GM12878 (cell line): ENCODE measurements around the gene OR2G2. TPM values are rescaled to one million over a fixed set of nuclear protein-coding genes. Genes with fewer than 3 reads are reported as not detected.

Source experiments
- ATAC-seq: fragments of 200-7000 bp; cut with Tn5 transposase; 3 replicates; pipeline ENCODE4 v1.9.1; 2020; ENCODE audit warnings: mild to moderate bottlenecking, moderate library complexity
- BruUV-seq: library from RNA; stranded (reverse); fragments of 400-500 nt; replicated peaks from 2 replicates; lab custom pipeline; 2021; lab: Mats Ljungman, UMichigan
- CTCF ChIA-PET: fragments of 300-600 bp; sonication (Branson Sonifier 250); formaldehyde crosslinking; extraction: SDS; loops from one replicate; lab custom pipeline; 2021; ENCODE audit warnings: inconsistent platforms; lab: Yijun Ruan, JAX
- POLR2A ChIA-PET: fragments of 350-600 bp; formaldehyde crosslinking; extraction: SDS; loops from one replicate; lab custom pipeline; 2021; ENCODE audit warnings: inconsistent platforms; lab: Charles Lee
- RAD21 ChIA-PET: fragments of 300-600 bp; sonication (Branson Sonifier 250); formaldehyde crosslinking; loops from one replicate; lab custom pipeline; 2023; ENCODE audit warnings: antibody characterized with exemption; ENCODE audit not compliant: unreplicated experiment; lab: Charles Lee
- SMC1A ChIA-PET: fragments of 300-600 bp; sonication (Branson Sonifier 250); formaldehyde crosslinking; loops from one replicate; lab custom pipeline; 2023; ENCODE audit not compliant: unreplicated experiment, uncharacterized antibody; lab: Charles Lee
- DNase-seq: peaks from one replicate; pipeline ENCODE4 v3.0.0-alpha.2; 2011; ENCODE audit warnings: low read depth, low spot score
- FAIRE-seq: peaks from 3 replicates; lab custom pipeline; 2011; peaks lifted over from hg19 to GRCh38; lab: Jason Lieb, UNC
- H2AFZ ChIP-seq: 2 replicates; pipeline ENCODE4 v1.6.0; 2011; ENCODE audit warnings: low read depth, low read length, control low read depth; ENCODE audit not compliant: control insufficient read depth
- H3K27ac ChIP-seq: 2 replicates; pipeline ENCODE4 v1.5.1; 2011; ENCODE audit warnings: control low read depth; ENCODE audit not compliant: control insufficient read depth, insufficient read depth
- H3K27me3 ChIP-seq, 2 experiments: replicated peaks in 1 of 2; 2 replicates each; pipeline versions ENCODE4 v1.6.0 to v1.6.1; 2011; ENCODE audit warnings: low read length in 1 of 2; ENCODE audit not compliant: control insufficient read depth in 2 of 2, insufficient read depth in 2 of 2
- H3K36me3 ChIP-seq, 2 experiments: 2 replicates each; pipeline ENCODE4 v1.5.1; 2011; ENCODE audit warnings: low read length in 1 of 2; ENCODE audit not compliant: control insufficient read depth in 2 of 2, insufficient read depth in 2 of 2
- H3K4me1 ChIP-seq: 2 replicates; pipeline ENCODE4 v1.6.1; 2011; ENCODE audit warnings: mild to moderate bottlenecking, low read length, moderate library complexity, mixed read lengths; ENCODE audit not compliant: control insufficient read depth, insufficient read depth
- H3K4me2 ChIP-seq: 2 replicates; pipeline ENCODE4 v1.6.0; 2011; ENCODE audit warnings: control low read depth; ENCODE audit not compliant: control insufficient read depth, insufficient read depth
- H3K4me3 ChIP-seq: fragments of 200-600 bp; sonication (generic); 2 replicates; pipeline ENCODE4 v1.5.1; 2016
- H3K79me2 ChIP-seq: 2 replicates; pipeline ENCODE4 v1.6.0; 2011; ENCODE audit warnings: low read length; ENCODE audit not compliant: control insufficient read depth, insufficient read depth
- H3K9ac ChIP-seq: 2 replicates; pipeline ENCODE4 v1.8.0; 2011; ENCODE audit warnings: low read length, control low read depth, mixed read lengths; ENCODE audit not compliant: control insufficient read depth, insufficient read depth
- H3K9me3 ChIP-seq: replicated peaks from 3 replicates; pipeline ENCODE4 v1.5.1; 2011; ENCODE audit warnings: mild to moderate bottlenecking, low read length; ENCODE audit not compliant: control insufficient read depth, insufficient read depth
- H4K20me1 ChIP-seq: 2 replicates; pipeline ENCODE4 v1.6.0; 2011; ENCODE audit not compliant: control insufficient read depth, insufficient read depth
- BRCA1 ChIP-seq: IDR thresholded peaks from 2 replicates; pipeline ENCODE4 v1.6.1; 2011; ENCODE audit warnings: low read depth, low read length, improper control_type of control experiment
- CHD1 ChIP-seq: IDR thresholded peaks from 2 replicates; pipeline ENCODE4 v1.6.1; 2012; ENCODE audit warnings: low read depth, low read length, improper control_type of control experiment
- HDAC6 ChIP-seq: fragments of 200-600 bp; sonication (generic); IDR thresholded peaks from one replicate; pipeline ENCODE4 v1.8.0; 2017; ENCODE audit warnings: antibody characterized with exemption; ENCODE audit not compliant: unreplicated experiment
- KLF5 ChIP-seq: fragments of 450-650 bp; IDR thresholded peaks from 2 replicates; pipeline ENCODE4 v1.6.1; 2014; ENCODE audit warnings: mild to moderate bottlenecking; ENCODE audit not compliant: partially characterized antibody
- MYB ChIP-seq: fragments of 150-350 bp; IDR thresholded peaks from 2 replicates; pipeline ENCODE4 v1.6.1; 2014; ENCODE audit warnings: mild to moderate bottlenecking, low read depth, low read length, borderline replicate concordance
- RELA ChIP-seq: fragments of 450-650 bp; IDR thresholded peaks from 2 replicates; pipeline ENCODE4 v1.8.0; 2014; ENCODE audit warnings: borderline replicate concordance; ENCODE audit not compliant: partially characterized antibody
- RFX5 ChIP-seq: IDR thresholded peaks from 2 replicates; pipeline ENCODE4 v1.6.1; 2011; ENCODE audit warnings: low read depth, low read length, improper control_type of control experiment
- SMC3 ChIP-seq: IDR thresholded peaks from 2 replicates; pipeline ENCODE4 v1.6.1; 2011; ENCODE audit warnings: low read length, improper control_type of control experiment, borderline replicate concordance
- SPI1 ChIP-seq: IDR thresholded peaks from 2 replicates; pipeline ENCODE4 v1.6.1; 2011; ENCODE audit warnings: low read depth, mild to moderate bottlenecking, low read length, moderate library complexity, borderline replicate concordance; ENCODE audit not compliant: insufficient read depth
- STAT3 ChIP-seq: IDR thresholded peaks from 2 replicates; pipeline ENCODE4 v1.6.1; 2011; ENCODE audit warnings: low read depth, low read length, improper control_type of control experiment
- ZNF24 ChIP-seq: fragments of 450-650 bp; IDR thresholded peaks from 2 replicates; pipeline ENCODE4 v1.6.1; 2017; ENCODE audit warnings: antibody characterized with exemption, mild to moderate bottlenecking
- ZNF384 ChIP-seq: IDR thresholded peaks from 2 replicates; pipeline ENCODE4 v1.6.1; 2012; ENCODE audit warnings: low read depth, mild to moderate bottlenecking, low read length, improper control_type of control experiment, borderline replicate concordance
- WGBS: methylation state at CpG from one replicate; pipeline ENCODE4 v1.1.6; 2016; ENCODE audit warnings: low lambda C conversion rate; ENCODE audit not compliant: insufficient replicate concordance, insufficient coverage; ENCODE audit errors: missing lambda C conversion rate; 5-methylcytosine and 5-hydroxymethylcytosine counted together
- in situ Hi-C: fragments of 300-500 bp; cut with MboI; formaldehyde crosslinking; loops from 9 replicates; pipeline ENCODE4 v1.14.3; 2018; ENCODE audit warnings: mixed read lengths
- intact Hi-C: fragments of 100-400 bp; cut with micrococcal nuclease; formaldehyde crosslinking; loops from one replicate; pipeline ENCODE4 v1.14.2; 2022; ENCODE audit not compliant: unreplicated experiment
- polyA plus RNA-seq, 11 experiments: library from polyadenylated mRNA; depleted of rRNA in 4 of 11; unstranded in 6 of 11; stranded (reverse) in 5 of 11; fragments of >200 nt; fragmentation: Nextera tagmentation in 4 of 11; fragmentation: Illumina TruSeq in 1 of 11; extraction: Ambion mirVana in 4 of 11; extraction: Trizol in 1 of 11; gene quantifications; 1 replicate in 1 of 11; 2 replicates in 10 of 11; pipeline versions ENCODE4 v1.2.1 to v1.2.3, GENCODE V29; 2011 to 2016; ENCODE audit warnings: inconsistent platforms in 2 of 11, missing spikeins in 2 of 11, low read depth in 1 of 11
- total RNA-seq, 4 experiments: library from RNA; depleted of rRNA in 3 of 4; stranded (reverse); fragments of >200 nt in 3 of 4; fragmentation: Illumina TruSeq in 1 of 4; extraction: Trizol in 1 of 4; gene quantifications; 2 replicates each; pipeline versions ENCODE4 v1.2.1 to v1.2.3, GENCODE V29; 2013 to 2021
- TF ChIP-seq, protein P1 (sequence below): fragments of 450-650 bp; formaldehyde crosslinking; IDR thresholded peaks from 2 replicates; pipeline ENCODE4 v1.5.0; 2022; ENCODE audit warnings: mild to moderate bottlenecking, missing genetic modification characterization
- TF ChIP-seq, protein P2 (sequence below): fragments of 450-650 bp; formaldehyde crosslinking; IDR thresholded peaks from 2 replicates; pipeline ENCODE4 v1.4.0; 2022; ENCODE audit warnings: mild to moderate bottlenecking, moderate library complexity
- TF ChIP-seq, protein P3 (sequence below): IDR thresholded peaks from 2 replicates; pipeline ENCODE4 v1.6.1; 2012; ENCODE audit warnings: low read depth, low read length, improper control_type of control experiment

Gene OR2G2
- total and polyA plus RNA-seq, 10 of the 15 experiments (the other 5 are each of a cell fraction or from before 2014, with no cell fraction given): not detected

DNA sequence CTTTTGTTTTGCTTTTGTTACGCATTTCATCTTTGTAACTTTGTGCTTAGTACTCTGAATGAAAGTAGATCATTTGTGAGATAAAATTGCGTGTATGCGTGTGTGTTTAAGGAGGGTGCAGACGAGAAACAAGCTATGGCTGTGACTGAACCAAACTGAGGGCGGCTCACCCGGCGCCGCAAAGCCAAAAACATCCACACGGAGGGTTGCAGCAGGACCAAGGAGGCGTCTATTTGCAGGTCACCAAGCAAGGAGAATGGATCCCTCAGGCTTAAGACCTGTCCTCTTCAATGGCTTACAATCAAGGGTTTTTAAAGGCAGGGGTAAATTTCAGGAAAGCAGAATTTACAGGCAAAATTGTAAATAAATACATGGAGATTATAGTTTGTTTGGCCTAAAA, 26.4 kb upstream of the OR2G2 start:
- no peaks in the 10 kb centered on the region for H3K79me2 ChIP-seq
- H3K9me3 ChIP-seq: no peaks in the 10 kb centered on the region
- H2AFZ ChIP-seq: no peak overlapping the region
- no peak overlapping the region for H3K9ac ChIP-seq
- SMC1A ChIA-PET: no interaction called here
- no peak for FAIRE-seq
- intact Hi-C loops (no loop called here), in situ Hi-C loops (no loop called here)
- no peak for DNase-seq
- H3K4me1 ChIP-seq: no peaks in the 10 kb centered on the region
- H4K20me1 ChIP-seq: no peaks in the 10 kb centered on the region
- ATAC-seq: no peak
- RAD21 ChIA-PET: no interaction called here
- no TSS peak for BruUV-seq
- TF ChIP-seq KLF5 (no peak), CHD1 (no peak), ZNF24 (no peak), SMC3 (no peak), STAT3 (no peak), HDAC6 (no peak), SPI1 (no peak), MYB (no peak), RELA (no peak), BRCA1 (no peak), ZNF384 (no peak), RFX5 (no peak)
- TF ChIP-seq, protein P1, sequence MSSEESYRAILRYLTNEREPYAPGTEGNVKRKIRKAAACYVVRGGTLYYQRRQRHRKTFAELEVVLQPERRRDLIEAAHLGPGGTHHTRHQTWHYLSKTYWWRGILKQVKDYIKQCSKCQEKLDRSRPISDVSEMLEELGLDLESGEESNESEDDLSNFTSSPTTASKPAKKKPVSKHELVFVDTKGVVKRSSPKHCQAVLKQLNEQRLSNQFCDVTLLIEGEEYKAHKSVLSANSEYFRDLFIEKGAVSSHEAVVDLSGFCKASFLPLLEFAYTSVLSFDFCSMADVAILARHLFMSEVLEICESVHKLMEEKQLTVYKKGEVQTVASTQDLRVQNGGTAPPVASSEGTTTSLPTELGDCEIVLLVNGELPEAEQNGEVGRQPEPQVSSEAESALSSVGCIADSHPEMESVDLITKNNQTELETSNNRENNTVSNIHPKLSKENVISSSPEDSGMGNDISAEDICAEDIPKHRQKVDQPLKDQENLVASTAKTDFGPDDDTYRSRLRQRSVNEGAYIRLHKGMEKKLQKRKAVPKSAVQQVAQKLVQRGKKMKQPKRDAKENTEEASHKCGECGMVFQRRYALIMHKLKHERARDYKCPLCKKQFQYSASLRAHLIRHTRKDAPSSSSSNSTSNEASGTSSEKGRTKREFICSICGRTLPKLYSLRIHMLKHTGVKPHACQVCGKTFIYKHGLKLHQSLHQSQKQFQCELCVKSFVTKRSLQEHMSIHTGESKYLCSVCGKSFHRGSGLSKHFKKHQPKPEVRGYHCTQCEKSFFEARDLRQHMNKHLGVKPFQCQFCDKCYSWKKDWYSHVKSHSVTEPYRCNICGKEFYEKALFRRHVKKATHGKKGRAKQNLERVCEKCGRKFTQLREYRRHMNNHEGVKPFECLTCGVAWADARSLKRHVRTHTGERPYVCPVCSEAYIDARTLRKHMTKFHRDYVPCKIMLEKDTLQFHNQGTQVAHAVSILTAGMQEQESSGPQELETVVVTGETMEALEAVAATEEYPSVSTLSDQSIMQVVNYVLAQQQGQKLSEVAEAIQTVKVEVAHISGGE (CRISPR knock-in tag): no peak
- TF ChIP-seq, protein P2, sequence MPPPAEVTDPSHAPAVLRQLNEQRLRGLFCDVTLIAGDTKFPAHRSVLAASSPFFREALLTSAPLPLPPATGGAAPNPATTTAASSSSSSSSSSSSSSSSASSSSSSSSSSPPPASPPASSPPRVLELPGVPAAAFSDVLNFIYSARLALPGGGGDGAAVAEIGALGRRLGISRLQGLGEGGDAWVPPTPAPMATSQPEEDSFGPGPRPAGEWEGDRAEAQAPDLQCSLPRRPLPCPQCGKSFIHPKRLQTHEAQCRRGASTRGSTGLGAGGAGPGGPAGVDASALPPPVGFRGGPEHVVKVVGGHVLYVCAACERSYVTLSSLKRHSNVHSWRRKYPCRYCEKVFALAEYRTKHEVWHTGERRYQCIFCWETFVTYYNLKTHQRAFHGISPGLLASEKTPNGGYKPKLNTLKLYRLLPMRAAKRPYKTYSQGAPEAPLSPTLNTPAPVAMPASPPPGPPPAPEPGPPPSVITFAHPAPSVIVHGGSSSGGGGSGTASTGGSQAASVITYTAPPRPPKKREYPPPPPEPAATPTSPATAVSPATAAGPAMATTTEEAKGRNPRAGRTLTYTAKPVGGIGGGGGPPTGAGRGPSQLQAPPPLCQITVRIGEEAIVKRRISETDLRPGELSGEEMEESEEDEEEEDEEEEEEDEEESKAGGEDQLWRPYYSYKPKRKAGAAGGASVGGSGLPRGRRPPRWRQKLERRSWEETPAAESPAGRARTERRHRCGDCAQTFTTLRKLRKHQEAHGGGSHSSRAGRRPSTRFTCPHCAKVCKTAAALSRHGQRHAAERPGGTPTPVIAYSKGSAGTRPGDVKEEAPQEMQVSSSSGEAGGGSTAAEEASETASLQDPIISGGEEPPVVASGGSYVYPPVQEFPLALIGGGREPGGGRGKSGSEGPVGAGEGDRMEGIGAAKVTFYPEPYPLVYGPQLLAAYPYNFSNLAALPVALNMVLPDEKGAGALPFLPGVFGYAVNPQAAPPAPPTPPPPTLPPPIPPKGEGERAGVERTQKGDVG (CRISPR knock-in tag): no peak
- TF ChIP-seq, protein P3, sequence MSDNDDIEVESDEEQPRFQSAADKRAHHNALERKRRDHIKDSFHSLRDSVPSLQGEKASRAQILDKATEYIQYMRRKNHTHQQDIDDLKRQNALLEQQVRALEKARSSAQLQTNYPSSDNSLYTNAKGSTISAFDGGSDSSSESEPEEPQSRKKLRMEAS: no peak
- H3K27ac ChIP-seq: no peak overlapping the region
- CTCF ChIA-PET: interaction anchor here (0.6 to 2.0 kb wide), 2 partner anchors 10 to 766 kb away, joined by 5 read pairs; no protein-coding TSS in a partner anchor
- no peak overlapping the region for H3K4me3 ChIP-seq
- POLR2A ChIA-PET: no interaction called here
- no peaks in the 10 kb centered on the region for H3K27me3 ChIP-seq
- H3K4me2 ChIP-seq: no peak overlapping the region
- no peaks in the 10 kb centered on the region for H3K36me3 ChIP-seq
- WGBS: 50% methylated on average over 10 of the region's 10 CpGs
